Measurements from ENCODE around the gene PSMA7. TPM values are rescaled to one million over a fixed set of nuclear protein-coding genes. Genes with fewer than 3 reads are reported as not detected.

PSMA7 gene
- total and polyA plus RNA-seq, 11 donors = 172 to 472 (median 233) TPM

GRCh38 chr20:62120990-62121775 is 22.0 kb downstream of the PSMA7 start:
- peak overlapping the region; percentile 89 to 99 (median 98) for H3K27ac ChIP-seq
- H3K36me3 ChIP-seq = peaks cover 0 to 22% (median 17%) of the 10 kb centered on the region in 9 donors
- intact Hi-C loops (cut with DNase I) = loop anchor here in 6 of 10 donors (1.0 to 5.0 kb wide), 4 partner anchors 54 to 99 kb away; partner anchors contain the start of gene TAF4 (in 2 of the 6)
- peak; percentile 69 to 72 for TF ChIP-seq POLR2A (IDR thresholded peaks at IDR 0.05)
- TF ChIP-seq CTCF (IDR thresholded peaks at IDR 0.05) = no peak
- no peak for ATAC-seq
- H3K27me3 ChIP-seq = peaks cover 0 to 12% (median 0%) of the 10 kb centered on the region in 9 donors
- peak in 1 of 5 donors; percentile 74 for DNase-seq
- peak overlapping the region; percentile 56 to 96 (median 80) for H3K4me3 ChIP-seq
- WGBS, 4 donors = 15 to 19% (median 15%) methylated on average over 36 to 45 of the region's 45 CpGs
- H3K4me1 ChIP-seq = peaks cover 3 to 61% (median 37%) of the 10 kb centered on the region in 12 donors
- no peaks in the 10 kb centered on the region for H3K9me3 ChIP-seq

GRCh38 chr20:62120365-62120762 is 22.8 kb downstream of the PSMA7 start:
- Histone ChIP-seq H3K27me3 (peaks cover 0 to 12% (median 0%) of the 10 kb centered on the region in 9 donors), H3K4me3 (no peak overlapping the region), H3K27ac (peak overlapping the region; percentile 72 to 99 (median 98)), H3K9me3 (no peaks in the 10 kb centered on the region), H3K4me1 (peaks cover 3 to 61% (median 37%) of the 10 kb centered on the region in 12 donors), H3K36me3 (peaks cover 0 to 14% (median 9%) of the 10 kb centered on the region in 9 donors)
- TF ChIP-seq POLR2A (IDR thresholded peaks at IDR 0.05) (no peak), CTCF (IDR thresholded peaks at IDR 0.05) (no peak)
- ATAC-seq = no peak
- WGBS, 4 donors = 80 to 90% (median 88%) methylated on average over 5 of the region's 5 CpGs
- intact Hi-C loops (cut with DNase I) = loop anchor here in 6 of 10 donors (1.0 to 5.0 kb wide), 4 partner anchors 53 to 98 kb away; partner anchors contain the start of gene TAF4 (in 2 of the 6)
- no peak for DNase-seq

GRCh38 chr20:62119591-62120364 is 23.4 kb downstream of the PSMA7 start:
- TF ChIP-seq POLR2A (IDR thresholded peaks at IDR 0.05) = peak in 1 of 2 donors; percentile 32
- TF ChIP-seq CTCF (IDR thresholded peaks at IDR 0.05) = no peak
- intact Hi-C loops (cut with DNase I) = loop anchor here (1.0 to 5.0 kb wide), 4 partner anchors 52 to 97 kb away; partner anchors contain the start of gene TAF4 (in 5 of the 10)
- WGBS, 4 donors = 46 to 59% (median 55%) methylated on average over 8 to 10 of the region's 10 CpGs
- ATAC-seq (peak; percentile 25 to 64 (median 42)), DNase-seq (peak in 4 of 5 donors; percentile 63 to 84 (median 77))
- H3K27ac ChIP-seq = peak overlapping the region; percentile 72 to 99 (median 98)
- peaks cover 0 to 8% (median 4%) of the 10 kb centered on the region in 9 donors for H3K36me3 ChIP-seq
- H3K4me3 ChIP-seq = peak overlapping the region in 1 of 12 donors; percentile 9
- H3K27me3 ChIP-seq = peaks cover 0 to 12% (median 0%) of the 10 kb centered on the region in 9 donors
- H3K4me1 ChIP-seq = peaks cover 3 to 61% (median 37%) of the 10 kb centered on the region in 12 donors
- H3K9me3 ChIP-seq = no peaks in the 10 kb centered on the region
